Measurements from ENCODE around the gene NMT2. TPM values are rescaled to one million over a fixed set of nuclear protein-coding genes. Genes with fewer than 3 reads are reported as not detected.

Gene NMT2
- total RNA-seq, 2 experiments from 2014 or later = 0.72 to 0.82 TPM

GRCh38 chr10:15200626-15201025, 32.1 kb upstream of the NMT2 start:
- no peak for DNase-seq (ENCODE audit: low spot score)
- no peak overlapping the region for H2AFZ ChIP-seq (ENCODE audit: low read length)
- no peaks in the 10 kb centered on the region for H3K4me1 ChIP-seq (ENCODE audit: insufficient read depth, low read length, poor library complexity, severe bottlenecking)
- no peaks in the 10 kb centered on the region for H3K9me3 ChIP-seq (ENCODE audit: low read length)
- no peak for TF ChIP-seq EZH2phosphoT487 (IDR thresholded peaks at IDR 0.05; ENCODE audit: borderline replicate concordance, low read depth, low read length)
- no peak for TF ChIP-seq CTCF (conservative IDR thresholded peaks at IDR 0.05; ENCODE audit: low read length)
- no TSS peak for BruUV-seq (replicated peaks)
- H3K9me2 ChIP-seq (ENCODE audit: insufficient read depth, low read length) = no peaks in the 10 kb centered on the region
- intact Hi-C loops (cut with micrococcal nuclease; ENCODE audit: unreplicated experiment) = no loop called here
- no peak overlapping the region for H3K27ac ChIP-seq (ENCODE audit: low read depth, low read length, poor library complexity, severe bottlenecking)
- no peaks in the 10 kb centered on the region for H4K20me1 ChIP-seq (ENCODE audit: insufficient read depth, low read length)
- H3K4me2 ChIP-seq (ENCODE audit: low read length) = no peak overlapping the region
- H3K36me3 ChIP-seq (ENCODE audit: insufficient read depth, low read length) = no peaks in the 10 kb centered on the region
- POLR2A ChIA-PET = no interaction called here
- H3K4me3 ChIP-seq (ENCODE audit: low read depth, low read length, poor library complexity, severe bottlenecking) = no peak overlapping the region
- H3K79me2 ChIP-seq (ENCODE audit: insufficient read depth, low read depth, low read length) = no peaks in the 10 kb centered on the region
- CTCF ChIA-PET (ENCODE audit: unreplicated experiment) = no interaction called here

DNA sequence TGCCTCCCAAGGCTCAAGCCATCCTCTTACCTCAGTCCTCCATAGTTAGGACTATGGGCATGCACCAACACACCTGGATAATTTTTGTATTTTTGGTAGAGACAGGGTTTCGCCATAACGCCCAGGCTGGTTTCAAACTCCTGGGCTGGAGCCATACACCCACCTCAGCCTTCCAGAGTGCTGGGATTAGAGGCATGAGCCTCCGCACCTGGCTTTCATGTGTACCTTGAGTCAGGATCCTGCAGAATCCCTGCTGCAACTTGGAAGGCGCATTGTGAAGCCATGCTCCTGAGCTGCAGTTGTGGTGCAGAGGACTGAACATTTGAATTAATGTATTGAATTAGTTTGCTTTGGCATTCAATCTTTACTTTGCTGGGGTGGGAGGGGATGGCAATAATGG, 29.4 kb upstream of the NMT2 start:
- Histone ChIP-seq H3K4me2 (ENCODE audit: low read length) (no peak overlapping the region), H3K4me3 (ENCODE audit: low read depth, low read length, poor library complexity, severe bottlenecking) (no peak overlapping the region), H3K27ac (ENCODE audit: low read depth, low read length, poor library complexity, severe bottlenecking) (no peak overlapping the region), H3K9me2 (ENCODE audit: insufficient read depth, low read length) (no peaks in the 10 kb centered on the region), H2AFZ (ENCODE audit: low read length) (no peak overlapping the region), H3K9me3 (ENCODE audit: low read length) (no peaks in the 10 kb centered on the region), H4K20me1 (ENCODE audit: insufficient read depth, low read length) (no peaks in the 10 kb centered on the region), H3K36me3 (ENCODE audit: insufficient read depth, low read length) (no peaks in the 10 kb centered on the region), H3K4me1 (ENCODE audit: insufficient read depth, low read length, poor library complexity, severe bottlenecking) (no peaks in the 10 kb centered on the region), H3K79me2 (ENCODE audit: insufficient read depth, low read depth, low read length) (no peaks in the 10 kb centered on the region)
- CTCF ChIA-PET (ENCODE audit: unreplicated experiment) = no interaction called here
- DNase-seq (ENCODE audit: low spot score) = no peak
- TF ChIP-seq EZH2phosphoT487 (IDR thresholded peaks at IDR 0.05; ENCODE audit: borderline replicate concordance, low read depth, low read length) = no peak
- no peak for TF ChIP-seq CTCF (conservative IDR thresholded peaks at IDR 0.05; ENCODE audit: low read length)
- no TSS peak for BruUV-seq (replicated peaks)
- intact Hi-C loops (cut with micrococcal nuclease; ENCODE audit: unreplicated experiment) = no loop called here
- POLR2A ChIA-PET = no interaction called here

DNA sequence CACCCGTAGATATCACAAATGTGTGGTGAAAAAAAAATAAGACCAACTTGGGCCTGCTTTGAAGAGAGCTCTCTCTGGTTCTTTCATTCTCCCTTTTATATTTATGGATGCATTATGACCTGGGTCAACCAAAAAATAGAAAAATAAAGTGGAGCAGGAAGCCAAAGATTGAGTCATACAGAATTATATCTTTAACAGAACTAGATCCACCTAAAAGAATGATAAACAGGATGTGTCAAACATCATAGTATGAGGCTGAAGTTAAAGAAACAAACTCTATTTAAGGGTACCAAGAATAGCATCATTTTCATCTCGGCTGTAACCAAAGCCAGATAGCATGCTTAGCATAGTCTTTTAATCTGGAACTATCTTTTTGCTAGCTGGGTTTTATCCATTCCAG, 28.8 kb upstream of the NMT2 start:
- ChIA-PET CTCF (ENCODE audit: unreplicated experiment) (no interaction called here), POLR2A (no interaction called here)
- intact Hi-C loops (cut with micrococcal nuclease; ENCODE audit: unreplicated experiment) = no loop called here
- Histone ChIP-seq H3K27ac (ENCODE audit: low read depth, low read length, poor library complexity, severe bottlenecking) (no peak overlapping the region), H3K79me2 (ENCODE audit: insufficient read depth, low read depth, low read length) (no peaks in the 10 kb centered on the region), H3K9me2 (ENCODE audit: insufficient read depth, low read length) (no peaks in the 10 kb centered on the region), H2AFZ (ENCODE audit: low read length) (no peak overlapping the region), H3K36me3 (ENCODE audit: insufficient read depth, low read length) (no peaks in the 10 kb centered on the region), H3K9me3 (ENCODE audit: low read length) (no peaks in the 10 kb centered on the region), H3K4me1 (ENCODE audit: insufficient read depth, low read length, poor library complexity, severe bottlenecking) (no peaks in the 10 kb centered on the region), H3K4me2 (ENCODE audit: low read length) (no peak overlapping the region), H4K20me1 (ENCODE audit: insufficient read depth, low read length) (no peaks in the 10 kb centered on the region), H3K4me3 (ENCODE audit: low read depth, low read length, poor library complexity, severe bottlenecking) (no peak overlapping the region)
- DNase-seq (ENCODE audit: low spot score) = no peak
- no TSS peak for BruUV-seq (replicated peaks)
- TF ChIP-seq EZH2phosphoT487 (IDR thresholded peaks at IDR 0.05; ENCODE audit: borderline replicate concordance, low read depth, low read length) (no peak), CTCF (conservative IDR thresholded peaks at IDR 0.05; ENCODE audit: low read length) (no peak)
